Retina (tissue), 1 donor: ENCODE measurements around the gene CBLC.
"Not testable (repeated sequence)": the region's sequence is repeated elsewhere in the genome, so short reads cannot be mapped to it uniquely, and the experiment has no call there.

Experiments
- DNase-seq: peaks from one replicate; pipeline ENCODE4 v3.0.0-alpha.2; 2016

CBLC gene

GRCh38 chr19:44765949-44766335, 11.7 kb upstream of the CBLC start:
- no peak for DNase-seq

DNA sequence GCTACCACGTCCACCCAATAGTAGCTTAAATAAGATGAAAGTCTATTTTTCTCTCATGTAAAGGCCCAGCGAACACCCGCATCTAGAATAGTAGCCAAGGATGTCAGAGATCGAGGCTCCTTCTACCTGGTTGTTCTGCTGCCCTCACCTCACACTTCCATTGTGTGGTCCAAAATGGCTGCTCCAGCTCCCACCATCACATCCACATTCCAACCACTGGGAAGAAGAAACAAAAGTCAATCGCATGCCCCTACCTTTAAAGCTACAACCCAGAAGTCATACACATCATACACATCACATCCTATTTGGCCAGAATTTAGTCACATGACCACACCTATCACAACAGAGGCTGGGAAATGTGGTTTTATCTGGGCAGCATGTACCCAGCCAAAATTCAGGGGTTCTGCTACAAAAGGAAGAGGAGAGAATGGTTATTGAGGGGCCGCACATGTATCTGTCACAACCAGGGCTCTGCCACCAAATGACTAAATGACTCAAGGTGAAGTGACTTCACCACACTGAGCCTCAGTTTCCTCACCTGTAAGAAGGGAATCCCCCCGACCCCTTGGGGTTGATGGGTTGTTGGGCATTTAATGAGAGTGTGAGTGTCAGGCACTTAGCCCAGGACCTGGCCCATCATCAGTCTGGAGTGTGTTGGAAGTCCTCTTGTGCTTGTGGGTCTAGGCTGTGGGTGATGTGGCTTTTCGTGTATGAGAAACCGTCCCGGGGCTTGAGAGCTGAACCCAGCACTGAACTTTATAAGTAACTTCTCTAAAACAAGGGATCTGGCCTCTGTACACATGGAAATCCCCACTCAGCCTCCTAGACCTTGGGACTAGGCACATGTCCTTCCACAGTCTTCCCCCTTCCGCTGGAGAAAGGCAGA, 10.2 kb upstream of the CBLC start:
- DNase-seq, result no peak

DNA sequence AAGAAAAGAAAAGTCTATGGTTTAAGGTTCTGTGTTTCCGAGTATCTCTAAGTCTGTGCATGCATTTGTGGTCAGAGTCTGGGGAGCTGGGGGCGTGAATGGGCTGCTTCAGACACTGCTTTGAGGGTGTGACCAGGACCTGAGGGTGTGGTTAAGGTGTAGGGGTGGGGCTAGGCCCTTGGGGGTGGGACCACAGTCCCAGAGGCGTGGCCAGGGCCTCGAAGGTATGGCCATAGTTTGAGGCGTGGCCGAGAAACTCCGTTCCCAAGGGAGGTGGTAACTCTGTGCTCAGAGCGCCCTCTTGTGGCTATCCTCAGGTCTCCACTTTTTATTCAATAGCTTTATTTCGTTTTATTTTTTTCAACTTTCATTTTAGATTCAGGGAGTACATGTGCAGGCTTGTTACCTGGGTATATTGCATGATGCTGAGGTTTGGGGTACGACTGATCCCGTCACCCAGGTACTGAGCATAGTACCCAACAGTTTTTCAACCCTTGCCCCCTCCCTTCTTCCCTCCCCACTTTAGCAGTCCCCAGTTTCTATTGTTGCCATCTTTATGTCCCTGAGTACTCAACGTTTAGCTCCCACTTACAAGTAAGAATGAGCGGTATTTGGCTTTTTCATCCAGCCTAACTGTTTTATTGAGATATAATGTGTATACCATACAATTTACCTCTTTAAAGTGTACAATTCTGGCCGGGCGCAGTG, 7.0 kb upstream of the CBLC start:
- peak; percentile 57 for DNase-seq

DNA sequence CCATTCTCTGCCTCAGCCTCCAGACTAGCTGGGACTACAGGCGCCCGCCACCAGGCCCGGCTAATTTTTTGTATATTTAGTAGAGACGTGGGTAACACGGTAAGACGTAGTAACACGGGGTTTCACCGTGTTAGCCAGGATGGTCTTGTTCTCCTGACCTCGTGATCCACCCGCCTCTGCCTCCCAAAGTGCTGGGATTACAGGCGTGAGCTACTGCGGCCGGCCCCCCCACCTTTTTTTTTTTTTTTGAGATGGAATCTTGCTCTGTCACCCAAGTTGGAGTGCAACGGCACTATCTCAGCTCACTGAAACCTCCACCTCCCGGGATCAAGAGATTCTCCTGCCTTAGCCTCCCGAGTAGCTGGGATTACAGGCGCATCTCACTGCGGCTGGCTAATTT, 5.5 kb upstream of the CBLC start:
- not testable (repeated sequence) for DNase-seq

GRCh38 chr19:44772959-44773358, 4.7 kb upstream of the CBLC start:
- no peak for DNase-seq

DNA sequence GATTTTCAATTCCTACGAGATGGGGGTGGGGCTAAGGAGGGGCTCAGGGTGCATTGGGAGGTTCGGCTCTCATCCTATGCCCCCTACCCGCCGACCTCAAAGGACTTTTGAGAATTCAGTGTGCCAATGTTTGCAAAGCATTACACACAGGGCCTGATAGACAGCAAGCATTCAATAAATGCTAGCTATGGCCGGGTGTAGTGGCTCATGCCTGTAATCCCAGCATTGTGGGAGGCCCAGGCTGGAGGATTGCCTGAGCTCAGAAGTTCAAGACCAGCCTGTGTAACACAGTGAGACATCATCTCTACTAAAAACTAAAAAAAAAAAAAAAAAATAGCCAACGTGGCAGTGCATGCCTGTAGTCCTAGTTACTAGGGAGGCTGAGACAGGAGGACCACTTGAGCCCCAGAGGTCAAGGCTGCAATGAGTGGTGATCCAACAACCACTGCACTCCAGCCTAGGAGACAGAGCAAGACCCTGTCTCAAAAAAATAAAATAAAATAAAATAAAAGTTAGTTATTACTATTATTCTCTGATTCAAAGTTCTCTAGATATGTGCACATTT, 1.9 kb upstream of the CBLC start:
- no peak for DNase-seq

DNA sequence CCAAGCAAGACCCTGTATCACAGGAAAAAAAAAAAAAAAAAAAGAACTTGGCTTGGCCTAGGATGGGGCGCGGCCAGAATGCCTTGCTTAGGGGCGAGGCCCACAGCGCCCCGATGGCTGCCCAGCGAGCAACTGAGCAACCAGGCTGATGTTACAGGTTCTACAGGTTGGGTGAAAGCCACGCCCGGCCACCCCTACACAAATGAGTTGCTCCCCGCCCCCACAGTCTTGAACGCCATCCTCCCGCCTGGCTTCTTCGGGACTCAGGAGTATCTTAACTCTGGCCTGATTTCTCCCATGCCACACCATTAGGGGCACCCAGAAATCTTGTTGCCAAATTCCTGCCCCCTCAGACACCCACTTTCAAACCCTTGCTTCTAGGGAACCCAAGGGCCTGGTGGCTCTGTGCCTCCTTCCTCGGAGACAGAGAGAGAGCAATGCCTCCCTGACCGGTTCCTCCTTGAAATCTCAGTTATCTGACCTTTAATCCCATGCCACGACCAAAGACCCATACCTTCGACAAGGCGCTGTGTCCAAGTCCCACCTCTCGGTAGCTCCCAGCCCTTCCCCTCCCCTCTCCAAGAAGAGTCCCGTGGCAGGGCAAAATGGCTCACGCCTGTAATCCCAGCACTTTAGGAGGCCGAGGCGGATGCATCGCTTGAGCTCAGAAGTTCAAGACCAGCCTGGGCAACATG, 1.1 kb upstream of the CBLC start:
- DNase-seq, result no peak

GRCh38 chr19:44779150-44779549, 1.5 kb downstream of the CBLC start:
- no peak for DNase-seq

- not testable (repeated sequence) for DNase-seq
Observed at GRCh38 chr19:44781694-44782093, 4.0 kb downstream of the CBLC start.

DNA sequence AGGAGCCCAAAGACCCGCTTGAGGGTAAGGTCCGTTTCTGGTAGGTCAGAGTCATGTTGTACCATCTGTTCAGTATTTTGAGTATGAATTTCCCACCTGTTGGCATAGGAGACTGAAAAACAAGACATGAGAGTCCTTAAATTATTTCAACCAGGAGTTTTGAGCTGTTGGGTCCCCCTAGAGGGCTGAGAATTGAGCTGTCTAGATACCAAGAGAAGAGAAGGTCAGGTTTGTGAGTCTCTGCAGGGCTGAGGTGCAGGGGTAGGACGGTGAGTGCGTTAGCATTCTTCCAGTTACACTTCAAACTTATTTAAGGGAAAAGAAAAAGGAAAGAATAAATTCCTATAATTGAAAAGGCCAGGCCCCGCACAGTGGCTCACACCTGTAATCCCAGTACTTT, 5.0 kb downstream of the CBLC start:
- DNase-seq, result no peak

DNA sequence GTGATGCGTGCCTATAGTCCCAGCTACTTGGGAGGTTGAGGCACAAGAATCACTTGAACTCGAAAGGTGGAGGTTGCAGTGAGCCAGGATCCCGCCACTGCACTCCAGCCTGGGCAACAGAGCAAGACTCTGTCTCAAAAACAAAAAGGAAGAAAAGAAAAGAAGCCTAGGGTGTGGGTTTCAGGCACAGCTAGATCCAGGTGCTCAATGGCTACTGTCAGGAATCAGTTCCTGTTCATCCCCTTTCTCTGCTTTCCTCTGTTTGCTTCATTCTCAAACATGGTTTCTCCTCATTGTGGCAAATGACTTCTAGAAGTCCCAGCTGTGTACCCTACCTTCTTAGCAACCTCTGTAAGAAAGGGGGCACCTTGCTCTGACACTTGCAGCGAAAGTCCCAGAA, 5.9 kb downstream of the CBLC start:
- no peak for DNase-seq

DNA sequence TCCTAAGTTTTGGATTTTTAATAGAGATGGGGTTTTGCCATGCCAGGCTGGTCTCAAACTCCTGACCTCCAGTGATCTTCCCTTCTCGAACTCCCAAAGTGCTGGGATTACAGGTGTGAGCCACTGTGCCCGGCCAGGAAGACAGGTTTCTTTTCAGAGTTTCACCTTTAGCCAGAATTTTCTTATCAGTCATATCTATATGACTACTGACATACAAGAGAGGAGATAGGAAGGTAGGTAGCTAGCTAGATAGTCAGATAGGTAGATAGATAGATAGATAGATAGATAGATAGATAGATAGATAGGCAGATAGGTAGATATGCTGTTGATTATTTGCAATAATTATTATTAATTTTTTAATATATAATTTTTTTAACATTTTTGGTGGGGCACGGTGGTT, 7.6 kb downstream of the CBLC start:
- DNase-seq, result no peak

GRCh38 chr19:44785993-44786392, 8.3 kb downstream of the CBLC start:
- no peak for DNase-seq

- DNase-seq, result no peak
Observed at GRCh38 chr19:44788971-44789370, 11.3 kb downstream of the CBLC start.

DNA sequence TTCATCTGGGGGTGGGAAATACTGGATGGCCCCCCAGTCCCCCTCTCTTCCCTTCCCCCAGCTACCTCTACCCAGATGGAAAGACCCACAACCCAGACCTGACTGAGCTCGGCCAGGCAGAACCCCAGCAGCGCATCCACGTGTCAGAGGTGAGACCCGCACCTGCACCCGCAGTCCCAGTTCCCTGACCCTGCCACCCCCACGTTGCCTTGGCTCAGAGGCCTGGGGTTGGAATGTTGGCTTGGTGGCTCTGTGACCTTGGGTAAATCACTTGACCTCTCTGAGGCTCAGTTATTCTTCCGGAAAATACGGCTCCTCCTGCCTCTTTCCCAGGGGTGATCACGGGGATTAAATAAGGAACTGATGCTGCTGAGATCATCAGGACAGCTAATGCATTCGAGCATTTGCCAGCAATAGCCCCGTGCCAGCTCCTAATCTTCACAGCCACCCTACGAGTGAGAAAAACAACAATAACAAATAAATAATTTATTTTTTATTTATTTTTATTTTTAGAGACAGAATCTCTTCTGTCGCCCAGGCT, 12.3 kb downstream of the CBLC start:
- no peak for DNase-seq

DNA sequence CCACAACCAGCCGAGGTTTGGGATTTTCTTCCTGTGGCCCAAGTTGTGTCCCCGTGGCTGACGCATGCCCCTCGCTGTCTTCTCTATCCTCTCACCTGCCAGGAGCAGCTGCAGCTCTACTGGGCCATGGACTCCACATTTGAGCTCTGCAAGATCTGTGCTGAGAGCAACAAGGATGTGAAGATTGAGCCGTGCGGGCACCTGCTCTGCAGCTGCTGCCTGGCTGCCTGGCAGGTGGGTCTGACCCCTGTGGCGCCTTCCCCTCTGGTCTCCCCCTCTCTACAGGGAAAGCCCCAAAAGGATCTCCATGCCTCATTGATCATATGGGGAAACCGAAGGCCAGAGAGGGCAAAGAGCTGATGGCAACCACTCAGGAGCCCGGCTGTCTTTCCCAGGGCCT, 14.6 kb downstream of the CBLC start:
- DNase-seq, result no peak

DNA sequence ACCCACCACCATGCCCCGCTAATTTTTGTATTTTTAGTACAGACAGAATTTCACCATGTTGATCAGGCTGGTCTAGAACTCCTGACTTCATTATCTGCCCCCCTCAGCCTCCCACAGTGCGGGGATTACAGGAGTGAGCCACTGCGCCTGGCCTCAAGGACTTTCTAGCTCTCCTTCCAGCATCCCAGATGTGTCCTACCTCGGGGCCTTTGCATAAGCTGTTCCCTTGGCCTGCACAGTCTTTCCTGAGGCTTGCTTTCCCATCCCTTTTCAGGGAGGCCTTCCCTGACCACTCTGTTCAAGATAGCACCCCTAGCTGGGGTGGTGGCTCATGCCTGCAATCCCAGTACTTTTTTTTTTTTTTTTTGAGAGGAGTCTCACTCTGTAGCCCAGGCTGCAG, 16.9 kb downstream of the CBLC start:
- no peak for DNase-seq

- DNase-seq, result no peak
Observed at GRCh38 chr19:44795398-44795987, 17.8 kb downstream of the CBLC start.

GRCh38 chr19:44796701-44797115, 19.0 kb downstream of the CBLC start:
- no peak for DNase-seq

DNA sequence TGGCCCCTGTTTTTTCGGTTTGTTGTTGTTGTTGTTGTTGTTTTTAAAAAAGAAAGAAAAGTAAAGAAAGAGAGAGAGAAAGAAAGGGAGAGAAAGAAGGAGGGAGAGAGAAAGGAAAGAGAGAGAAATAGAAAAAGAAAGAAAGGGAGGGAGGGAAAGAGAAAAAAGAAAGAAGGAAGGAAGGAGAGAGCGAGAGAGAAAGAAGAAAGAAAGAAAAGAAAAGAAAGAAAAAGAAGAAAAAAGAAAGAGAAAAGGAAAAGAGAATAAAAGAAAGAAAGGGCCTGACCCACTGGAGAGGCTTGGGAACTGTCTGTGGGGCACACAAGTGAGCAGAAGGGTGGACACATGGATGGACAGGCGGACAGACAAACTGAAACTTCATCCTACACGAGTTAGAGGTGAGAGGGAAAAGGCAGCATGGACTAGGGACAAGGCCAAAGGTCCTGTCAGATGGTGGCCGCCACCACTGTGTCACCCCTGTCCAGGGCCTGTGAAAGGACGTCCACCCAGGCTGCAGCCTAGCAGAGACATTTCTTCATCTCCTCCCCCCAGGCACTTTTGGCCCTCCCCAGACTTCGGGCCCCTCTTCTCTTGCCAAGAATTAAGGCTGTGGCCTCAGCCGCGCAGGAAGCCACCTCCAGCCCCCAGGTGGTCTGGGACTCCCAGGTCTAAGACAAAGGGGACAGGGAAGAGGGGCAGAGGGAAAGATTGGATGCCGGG, 22.1 kb downstream of the CBLC start:
- DNase-seq, result no peak

DNA sequence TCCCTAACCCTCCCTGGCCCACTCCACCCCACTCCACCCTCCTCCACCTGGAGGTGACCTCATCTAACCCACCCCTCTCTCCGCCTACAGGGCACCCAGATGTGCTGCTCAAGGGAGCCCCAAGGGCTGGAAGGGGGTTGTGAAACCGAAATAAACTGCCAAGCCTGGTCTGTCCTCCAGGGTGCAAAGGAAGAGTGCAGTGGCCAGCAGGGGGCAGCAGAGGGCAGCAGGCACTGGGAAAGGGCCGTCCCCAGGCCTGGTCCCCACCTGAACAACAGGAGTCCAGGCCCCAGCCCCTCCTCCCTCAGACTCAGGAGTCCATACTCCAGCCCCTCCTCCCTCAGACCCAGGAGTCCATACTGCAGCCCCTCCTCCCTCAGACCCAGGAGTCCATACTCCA, 22.8 kb downstream of the CBLC start:
- peak; percentile 78 for DNase-seq
